Vagina (tissue), 2 donors: ENCODE data around the gene SH3D19.

Experiments
- CTCF ChIP-seq, 3 experiments: fragments of 450-650 bp in 2 of 3; fragments of 200-600 bp in 1 of 3; sonication (generic) in 1 of 3; IDR thresholded peaks; one replicate each; pipeline ENCODE4 v1.5.1; 2017 to 2019; ENCODE audit warnings: antibody characterized with exemption in 3 of 3, mild to moderate bottlenecking in 2 of 3, moderate library complexity in 2 of 3
- POLR2A ChIP-seq, 2 donors: fragments of 450-650 bp; IDR thresholded peaks; one replicate each; pipeline ENCODE4 v1.6.1; 2017; ENCODE audit warnings: antibody characterized with exemption in 2 of 2, mild to moderate bottlenecking in 2 of 2, moderate library complexity in 2 of 2
- POLR2AphosphoS5 ChIP-seq, 2 donors: sonication (generic); formaldehyde crosslinking; IDR thresholded peaks; one replicate each; pipeline ENCODE4 v1.9.0; 2017; ENCODE audit warnings: antibody characterized with exemption in 2 of 2, mild to moderate bottlenecking in 2 of 2, low read depth in 1 of 2; ENCODE audit not compliant: insufficient read depth in 1 of 2

- TF ChIP-seq CTCF (IDR thresholded peaks at IDR 0.05) (no peak), POLR2AphosphoS5 (IDR thresholded peaks at IDR 0.05; ENCODE audit: insufficient read depth in 1 of 2, low read depth in 1 of 2) (no peak), POLR2A (IDR thresholded peaks at IDR 0.05) (no peak)
Measured at GRCh38 chr4:151218343-151218742, 107.1 kb downstream of the SH3D19 start.
